DND-41 (cell line): Measurements from ENCODE around the gene FRZB.
"Not testable (repeated sequence)": the region's sequence is repeated elsewhere in the genome, so short reads cannot be mapped to it uniquely, and the experiment has no call there.

Experiments
- ATAC-seq: fragments of 200-7000 bp; cut with Tn5 transposase; 3 replicates; pipeline ENCODE4 v1.9.1; 2021; ENCODE audit warnings: low read depth; ENCODE audit not compliant: insufficient read depth
- DNase-seq: peaks from one replicate; pipeline ENCODE4 v3.0.0-alpha.2; 2020
- H2AFZ ChIP-seq: 2 replicates; pipeline ENCODE4 v1.6.0; 2012; ENCODE audit warnings: low read depth, low read length
- H3K27ac ChIP-seq: 2 replicates; pipeline ENCODE4 v1.5.1; 2012; ENCODE audit warnings: low read length, inconsistent platforms
- H3K27me3 ChIP-seq: fragments of 200-600 bp; sonication (generic); 2 replicates; pipeline ENCODE4 v1.6.0; 2012; ENCODE audit warnings: low read length, mild to moderate bottlenecking, inconsistent platforms; ENCODE audit not compliant: insufficient read depth, poor library complexity
- H3K36me3 ChIP-seq: 2 replicates; pipeline ENCODE4 v1.5.1; 2012; ENCODE audit warnings: low read length, inconsistent platforms; ENCODE audit not compliant: insufficient read depth
- H3K4me1 ChIP-seq: 2 replicates; pipeline ENCODE4 v1.5.1; 2012; ENCODE audit warnings: mild to moderate bottlenecking, low read length; ENCODE audit not compliant: insufficient read depth
- H3K4me2 ChIP-seq: 2 replicates; pipeline ENCODE4 v1.6.0; 2012; ENCODE audit warnings: mild to moderate bottlenecking, moderate library complexity, low read length, inconsistent platforms; ENCODE audit not compliant: insufficient read depth
- H3K4me3 ChIP-seq, 2 experiments: fragments of 200-600 bp in 1 of 2; shearing (Covaris generic) in 1 of 2; 2 replicates each; pipeline ENCODE4 v1.5.1; 2012 to 2016; ENCODE audit warnings: inconsistent platforms in 2 of 2, low read length in 2 of 2, mild to moderate bottlenecking in 2 of 2, low read depth in 1 of 2, moderate library complexity in 1 of 2
- H3K79me2 ChIP-seq: 2 replicates; pipeline ENCODE4 v1.6.0; 2012; ENCODE audit warnings: low read length, inconsistent platforms; ENCODE audit not compliant: insufficient read depth
- H3K9ac ChIP-seq: 2 replicates; pipeline ENCODE4 v1.6.0; 2012; ENCODE audit warnings: low read depth, mild to moderate bottlenecking, inconsistent platforms, low read length, moderate library complexity
- H3K9me3 ChIP-seq: 2 replicates; pipeline ENCODE4 v1.5.1; 2012; ENCODE audit warnings: low read length, moderate library complexity, mild to moderate bottlenecking, inconsistent platforms; ENCODE audit not compliant: insufficient read depth, severe bottlenecking
- H4K20me1 ChIP-seq: 2 replicates; pipeline ENCODE4 v1.6.0; 2012; ENCODE audit warnings: low read length; ENCODE audit not compliant: insufficient read depth
- CTCF ChIP-seq: IDR thresholded peaks from 2 replicates; pipeline ENCODE4 v1.5.1; 2012; ENCODE audit warnings: borderline replicate concordance, low read length, moderate library complexity, mild to moderate bottlenecking; ENCODE audit not compliant: poor library complexity, severe bottlenecking; ENCODE audit errors: extremely low read depth
- EZH2 ChIP-seq: IDR thresholded peaks from 3 replicates; pipeline ENCODE4 v1.6.1; 2012; ENCODE audit warnings: borderline replicate concordance, low read depth, mild to moderate bottlenecking, moderate library complexity, low read length, inconsistent platforms; ENCODE audit not compliant: severe bottlenecking

FRZB gene

DNA sequence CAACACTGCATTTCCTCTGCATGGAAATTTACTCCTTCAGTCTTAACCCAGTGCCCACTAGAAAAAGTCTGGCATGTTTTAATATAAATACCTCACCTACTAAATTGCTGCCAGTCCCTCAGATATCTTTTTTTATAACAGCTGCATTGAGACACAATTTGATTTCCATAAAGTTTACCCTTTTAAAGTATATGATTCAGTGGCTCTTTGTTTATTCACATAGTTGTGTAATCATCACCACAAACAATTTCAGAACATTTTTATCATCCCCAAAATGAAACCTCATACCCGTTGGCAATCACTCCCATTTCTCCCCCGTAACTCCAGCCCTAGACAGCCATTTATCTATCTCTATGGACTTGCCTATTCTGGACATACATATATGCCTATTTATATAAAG lies 17.0 kb upstream of the FRZB start:
- no peak overlapping the region for H3K4me3 ChIP-seq
- no peaks in the 10 kb centered on the region for H3K9me3 ChIP-seq
- H4K20me1 ChIP-seq, result no peaks in the 10 kb centered on the region
- DNase-seq (no peak), ATAC-seq (no peak)
- H3K27ac ChIP-seq, result no peak overlapping the region
- H3K36me3 ChIP-seq, result no peaks in the 10 kb centered on the region
- no peak for TF ChIP-seq CTCF
- TF ChIP-seq EZH2, result no peak
- no peak overlapping the region for H2AFZ ChIP-seq
- no peaks in the 10 kb centered on the region for H3K27me3 ChIP-seq
- no peak overlapping the region for H3K9ac ChIP-seq
- H3K4me2 ChIP-seq, result no peak overlapping the region
- H3K79me2 ChIP-seq, result no peaks in the 10 kb centered on the region
- no peaks in the 10 kb centered on the region for H3K4me1 ChIP-seq

DNA sequence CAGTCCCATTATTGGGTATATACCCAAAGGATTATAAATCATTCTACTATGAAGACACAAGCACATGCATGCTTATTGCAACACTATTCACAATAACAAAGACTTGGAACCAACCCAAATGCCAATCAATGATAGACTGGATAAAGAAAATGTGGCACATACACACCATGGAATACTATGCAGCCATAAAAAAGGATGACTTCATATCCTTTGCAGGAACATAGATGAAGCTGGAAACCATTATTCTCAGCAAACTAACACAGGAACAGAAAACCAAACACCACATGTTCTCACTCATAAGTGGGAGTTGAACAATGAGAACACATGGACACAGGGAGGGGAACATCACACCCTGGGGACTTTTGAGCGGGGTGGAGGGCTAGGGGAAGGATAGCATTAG lies 13.7 kb upstream of the FRZB start:
- H2AFZ ChIP-seq, H3K4me1 ChIP-seq, DNase-seq, H3K79me2 ChIP-seq, H3K9ac ChIP-seq, H4K20me1 ChIP-seq, H3K4me2 ChIP-seq, H3K27ac ChIP-seq, H3K27me3 ChIP-seq, H3K4me3 ChIP-seq, ATAC-seq, H3K36me3 ChIP-seq, H3K9me3 ChIP-seq: not testable (repeated sequence)

GRCh38 chr2:182876653-182877052 lies 10.2 kb upstream of the FRZB start:
- not testable (repeated sequence) for H3K36me3 ChIP-seq, H3K9me3 ChIP-seq, H3K27me3 ChIP-seq

DNA sequence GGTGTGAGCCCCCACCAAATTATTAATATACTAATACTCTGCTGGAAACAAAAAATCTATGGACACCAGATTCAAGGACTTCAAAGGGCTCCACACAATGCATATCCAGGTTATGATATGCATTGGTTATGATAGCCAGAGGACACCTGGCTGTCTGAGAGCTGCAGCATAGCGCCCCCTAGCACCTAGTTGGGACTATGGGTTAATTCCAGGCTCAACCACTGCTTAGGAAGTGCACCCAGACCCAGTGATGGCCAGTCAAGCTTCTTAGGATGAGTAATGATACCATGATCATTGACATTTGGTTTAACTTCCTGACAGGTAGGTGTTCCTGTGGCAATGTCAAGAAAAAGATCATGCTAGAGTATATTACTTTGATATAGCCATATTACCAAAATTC lies 3.8 kb upstream of the FRZB start:
- Histone ChIP-seq H3K27ac (no peak overlapping the region), H3K9ac (no peak overlapping the region), H3K4me1 (no peaks in the 10 kb centered on the region), H3K4me2 (no peak overlapping the region), H3K4me3 (no peak overlapping the region), H3K27me3 (no peaks in the 10 kb centered on the region), H2AFZ (no peak overlapping the region), H4K20me1 (no peaks in the 10 kb centered on the region), H3K9me3 (no peaks in the 10 kb centered on the region), H3K36me3 (no peaks in the 10 kb centered on the region), H3K79me2 (no peaks in the 10 kb centered on the region)
- TF ChIP-seq EZH2 (no peak), CTCF (peak; percentile 38)
- DNase-seq, result peak; percentile 15
- no peak for ATAC-seq

More at GRCh38 chr2:182876653-182877052, 10.2 kb upstream of the FRZB start:
- not testable (repeated sequence) for H3K27ac ChIP-seq, H3K4me3 ChIP-seq, H4K20me1 ChIP-seq, H3K9ac ChIP-seq, H3K4me2 ChIP-seq, H2AFZ ChIP-seq, H3K79me2 ChIP-seq, ATAC-seq, DNase-seq, H3K4me1 ChIP-seq
